ENCODE measurements around the gene EP400.
"Not testable (repeated sequence)": the region's sequence is repeated elsewhere in the genome, so short reads cannot be mapped to it uniquely, and the experiment has no call there.

EP400 gene

DNA sequence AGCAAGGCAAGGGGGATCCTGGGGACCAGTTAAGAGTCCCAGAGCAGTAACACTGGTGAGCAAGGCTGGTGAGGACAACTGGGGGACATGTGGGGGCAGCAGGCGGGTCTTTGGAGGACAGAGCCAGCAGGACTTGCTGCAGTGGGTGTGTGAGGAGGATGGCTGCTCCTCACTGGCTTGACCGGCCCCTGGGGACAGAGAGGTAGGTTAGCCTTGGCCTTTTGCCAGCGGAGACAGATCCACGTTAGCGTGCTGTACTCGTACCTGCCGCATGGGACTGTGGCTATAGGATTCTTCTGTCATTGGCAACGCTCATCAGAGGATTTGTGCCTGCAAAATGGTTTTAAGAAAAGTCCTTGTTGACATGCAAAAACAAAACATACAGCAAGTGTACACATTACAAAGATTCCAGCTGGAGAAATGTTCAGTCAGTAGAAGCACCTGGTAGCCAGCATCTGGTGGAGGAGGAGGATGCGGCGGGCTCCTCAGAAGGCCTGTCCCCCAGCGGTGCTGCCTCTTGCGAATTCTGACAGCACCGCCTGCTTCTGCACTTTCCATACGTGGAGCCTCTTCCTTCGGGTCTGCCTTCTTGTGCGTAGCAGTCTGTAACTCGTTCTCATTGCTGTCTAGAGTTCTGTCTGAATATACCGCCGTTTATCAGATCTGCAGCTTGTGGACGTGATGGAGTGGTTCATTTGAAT, 91.3 kb downstream of the EP400 start:
- DNase-seq (ENCODE audit: low read depth), result no peak
- no peak overlapping the region for H3K4me3 ChIP-seq (ENCODE audit: low read length)
- TF ChIP-seq, protein P1, sequence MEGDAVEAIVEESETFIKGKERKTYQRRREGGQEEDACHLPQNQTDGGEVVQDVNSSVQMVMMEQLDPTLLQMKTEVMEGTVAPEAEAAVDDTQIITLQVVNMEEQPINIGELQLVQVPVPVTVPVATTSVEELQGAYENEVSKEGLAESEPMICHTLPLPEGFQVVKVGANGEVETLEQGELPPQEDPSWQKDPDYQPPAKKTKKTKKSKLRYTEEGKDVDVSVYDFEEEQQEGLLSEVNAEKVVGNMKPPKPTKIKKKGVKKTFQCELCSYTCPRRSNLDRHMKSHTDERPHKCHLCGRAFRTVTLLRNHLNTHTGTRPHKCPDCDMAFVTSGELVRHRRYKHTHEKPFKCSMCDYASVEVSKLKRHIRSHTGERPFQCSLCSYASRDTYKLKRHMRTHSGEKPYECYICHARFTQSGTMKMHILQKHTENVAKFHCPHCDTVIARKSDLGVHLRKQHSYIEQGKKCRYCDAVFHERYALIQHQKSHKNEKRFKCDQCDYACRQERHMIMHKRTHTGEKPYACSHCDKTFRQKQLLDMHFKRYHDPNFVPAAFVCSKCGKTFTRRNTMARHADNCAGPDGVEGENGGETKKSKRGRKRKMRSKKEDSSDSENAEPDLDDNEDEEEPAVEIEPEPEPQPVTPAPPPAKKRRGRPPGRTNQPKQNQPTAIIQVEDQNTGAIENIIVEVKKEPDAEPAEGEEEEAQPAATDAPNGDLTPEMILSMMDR (IDR thresholded peaks at IDR 0.05; ENCODE audit: insufficient read depth, low read depth, low read length, missing control alignments), result no peak

GRCh38 chr12:132043216-132043615, 93.5 kb downstream of the EP400 start:
- TF ChIP-seq, protein P1 (IDR thresholded peaks at IDR 0.05; ENCODE audit: insufficient read depth, low read depth, low read length, missing control alignments), result no peak
- peak; percentile 48 for DNase-seq (ENCODE audit: low read depth)
- no peak overlapping the region for H3K4me3 ChIP-seq (ENCODE audit: low read length)

DNA sequence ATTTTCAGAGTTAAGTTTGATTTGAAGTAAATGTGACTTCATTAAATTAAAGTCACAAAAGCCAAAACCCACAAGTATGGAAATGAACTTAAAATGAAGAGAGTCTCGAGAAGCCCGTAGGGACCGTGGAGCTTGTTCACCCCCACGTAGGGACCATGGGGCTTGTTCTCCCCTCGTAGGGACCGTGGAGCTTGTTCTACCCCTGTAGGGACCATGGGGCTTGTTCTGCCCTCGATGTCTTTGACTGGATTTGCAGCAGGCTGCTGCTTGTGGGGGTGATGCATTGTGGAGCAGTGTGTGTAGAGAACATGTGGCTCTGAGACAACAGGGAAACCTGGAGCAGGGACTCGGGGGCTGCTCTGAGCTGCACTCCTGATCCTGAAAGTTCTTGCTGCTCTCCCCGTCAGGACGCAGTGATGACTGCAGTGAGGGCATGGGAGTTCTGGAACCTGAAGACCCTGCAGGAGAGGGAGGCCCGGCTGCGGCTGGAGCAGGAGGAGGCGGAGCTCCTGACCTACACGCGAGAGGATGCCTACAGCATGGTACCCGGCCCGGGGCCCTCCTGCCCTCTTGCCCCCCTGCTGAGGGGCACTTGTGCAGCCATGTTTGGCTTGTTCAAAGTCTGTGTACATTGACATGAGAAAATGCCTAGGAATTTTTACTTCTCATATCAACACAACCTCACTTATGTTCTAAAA, 94.2 kb downstream of the EP400 start:
- DNase-seq (ENCODE audit: low read depth), result no peak
- TF ChIP-seq, protein P1 (IDR thresholded peaks at IDR 0.05; ENCODE audit: insufficient read depth, low read depth, low read length, missing control alignments), result no peak
- H3K4me3 ChIP-seq (ENCODE audit: low read length), result no peak overlapping the region

DNA sequence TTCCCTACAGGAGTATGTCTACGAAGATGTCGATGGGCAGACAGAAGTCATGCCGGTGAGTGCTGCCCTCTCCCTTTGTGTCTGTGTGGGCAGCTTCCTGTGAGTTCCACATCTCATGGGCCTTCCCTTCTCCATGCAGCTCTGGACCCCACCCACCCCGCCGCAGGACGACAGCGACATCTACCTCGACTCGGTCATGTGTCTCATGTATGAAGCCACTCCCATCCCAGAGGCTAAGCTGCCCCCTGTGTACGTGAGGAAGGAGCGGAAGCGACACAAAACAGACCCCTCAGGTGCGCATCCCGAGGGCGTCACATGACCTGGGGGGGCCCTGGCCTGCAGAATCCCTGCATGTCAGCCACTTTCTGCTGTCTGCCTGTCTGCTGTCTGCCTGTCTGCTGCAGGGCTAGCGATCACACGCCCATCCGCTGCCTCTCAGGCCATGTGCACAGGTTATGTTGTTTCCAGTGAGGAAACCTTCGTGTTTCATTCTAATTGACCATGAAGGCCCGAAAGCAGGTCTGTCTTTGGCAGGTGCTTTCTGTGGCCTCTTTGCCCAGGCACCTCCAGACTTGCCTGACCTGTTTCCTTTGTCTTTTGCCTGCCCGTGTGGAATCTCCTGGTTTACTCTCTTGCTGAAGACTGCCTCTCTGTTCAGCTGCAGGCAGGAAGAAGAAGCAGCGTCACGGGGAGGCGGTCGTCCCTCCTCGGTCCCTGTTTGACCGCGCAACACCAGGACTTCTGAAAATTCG, 95.1 kb downstream of the EP400 start:
- TF ChIP-seq, protein P1 (IDR thresholded peaks at IDR 0.05; ENCODE audit: insufficient read depth, low read depth, low read length, missing control alignments), result no peak
- no peak overlapping the region for H3K4me3 ChIP-seq (ENCODE audit: low read length)
- peak; percentile 11 for DNase-seq (ENCODE audit: low read depth)

GRCh38 chr12:132045751-132046150, 96.0 kb downstream of the EP400 start:
- no peak for DNase-seq (ENCODE audit: low read depth)
- no peak overlapping the region for H3K4me3 ChIP-seq (ENCODE audit: low read length)
- TF ChIP-seq, protein P1 (IDR thresholded peaks at IDR 0.05; ENCODE audit: insufficient read depth, low read depth, low read length, missing control alignments), result no peak

DNA sequence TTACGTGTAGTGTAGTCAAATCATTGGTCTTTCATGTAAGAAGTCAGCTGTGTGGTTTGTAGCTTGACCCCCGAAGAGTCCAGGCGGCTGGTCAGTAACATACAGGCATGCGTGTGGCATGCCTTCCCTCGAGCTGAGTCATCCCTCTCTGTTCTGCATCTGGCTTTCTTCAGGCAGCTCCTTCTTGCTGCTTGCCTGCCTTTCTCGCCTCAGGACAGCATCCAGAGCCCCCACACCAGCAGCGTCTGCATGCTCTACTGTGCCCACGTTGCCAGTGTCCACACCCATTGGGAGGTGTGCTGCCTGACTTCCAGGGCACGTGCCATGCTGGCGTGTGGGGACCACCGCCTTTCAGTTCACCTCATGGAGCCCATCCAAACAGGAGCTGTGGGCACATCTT, 96.8 kb downstream of the EP400 start:
- peak; percentile 11 for DNase-seq (ENCODE audit: low read depth)
- TF ChIP-seq, protein P1 (IDR thresholded peaks at IDR 0.05; ENCODE audit: insufficient read depth, low read depth, low read length, missing control alignments), result no peak
- H3K4me3 ChIP-seq (ENCODE audit: low read length), result no peak overlapping the region

- not testable (repeated sequence) for H3K4me3 ChIP-seq (ENCODE audit: low read length); DNase-seq (ENCODE audit: low read depth)
Measured at GRCh38 chr12:132047630-132048029, 97.9 kb downstream of the EP400 start.

Data from epithelial cell of esophagus (primary cell).